GM21515 (cell line): Measurements from ENCODE around the gene AFAP1L2.

ENCODE experiments used
- ATAC-seq: cut with Tn5 transposase; IDR thresholded peaks from one replicate; pipeline ENCODE4 v1.9.1; 2021; ENCODE audit not compliant: unreplicated experiment

AFAP1L2 gene

GRCh38 chr10:114412907-114413797, 8.8 kb upstream of the AFAP1L2 start:
- ATAC-seq: no peak

- ATAC-seq: no peak
These were observed 4.7 kb upstream of the AFAP1L2 start for GRCh38 chr10:114408968-114409444.

DNA sequence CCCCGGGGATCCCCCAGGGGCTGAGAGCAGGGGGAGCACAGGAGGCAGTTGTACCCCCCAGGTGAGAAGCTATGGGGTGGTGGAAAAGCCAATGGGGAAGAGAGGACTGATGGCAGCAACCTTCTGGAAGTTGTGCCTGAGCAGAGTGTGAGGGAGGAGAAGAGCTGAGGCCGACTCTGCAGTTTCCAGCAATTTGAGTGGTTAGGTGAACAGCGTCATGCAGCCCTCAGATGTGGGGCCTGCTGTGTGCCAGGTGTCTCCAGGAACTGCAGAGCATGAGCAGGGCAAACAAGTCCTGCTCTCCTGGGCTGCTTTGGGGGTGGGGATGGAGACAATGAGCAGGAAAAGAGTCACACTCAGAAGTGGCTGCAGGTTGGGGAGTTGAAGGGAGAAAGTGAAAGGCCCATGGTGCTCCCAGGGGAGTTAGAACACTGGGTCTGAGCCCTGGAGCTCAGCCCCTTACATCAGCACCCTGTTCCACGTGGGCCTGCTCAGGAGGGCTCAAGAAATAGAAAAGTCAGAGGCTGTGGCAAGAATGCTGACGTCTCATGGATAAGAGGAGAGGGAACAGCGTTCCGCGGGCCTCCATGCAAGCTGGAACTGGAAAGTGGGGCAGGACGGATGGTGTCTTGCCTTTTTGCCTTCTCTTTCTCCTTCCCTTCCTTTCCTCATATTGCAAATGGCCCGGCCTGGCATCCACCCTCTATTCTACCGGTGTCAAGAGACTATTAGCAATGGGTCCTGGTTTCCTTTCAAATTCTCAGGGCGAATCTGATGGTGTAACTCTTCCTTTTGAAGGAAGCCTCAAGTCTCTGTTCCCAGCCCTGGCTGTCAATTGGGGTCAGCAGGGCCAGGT, 4.0 kb upstream of the AFAP1L2 start:
- no peak for ATAC-seq

DNA sequence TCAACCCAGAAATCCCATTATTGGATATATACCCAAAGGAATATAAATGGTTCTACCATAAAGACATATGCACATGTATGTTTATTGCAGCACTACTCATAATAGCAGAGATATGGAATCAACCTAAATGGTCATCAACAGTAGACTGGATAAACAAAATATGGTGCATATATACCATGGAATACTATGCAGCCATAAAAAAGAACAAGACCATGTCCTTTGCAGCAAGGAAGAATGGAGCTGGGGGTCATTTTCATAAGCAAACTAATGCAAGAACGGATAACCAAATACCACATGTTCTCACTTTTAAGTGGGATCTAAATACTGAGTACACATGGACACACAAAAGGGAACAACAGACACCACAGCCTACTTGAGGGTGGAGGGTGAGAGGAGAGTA, 2.2 kb upstream of the AFAP1L2 start:
- ATAC-seq: no peak

- ATAC-seq: no peak
These were observed 679 bp upstream of the AFAP1L2 start for GRCh38 chr10:114405011-114405350.

DNA sequence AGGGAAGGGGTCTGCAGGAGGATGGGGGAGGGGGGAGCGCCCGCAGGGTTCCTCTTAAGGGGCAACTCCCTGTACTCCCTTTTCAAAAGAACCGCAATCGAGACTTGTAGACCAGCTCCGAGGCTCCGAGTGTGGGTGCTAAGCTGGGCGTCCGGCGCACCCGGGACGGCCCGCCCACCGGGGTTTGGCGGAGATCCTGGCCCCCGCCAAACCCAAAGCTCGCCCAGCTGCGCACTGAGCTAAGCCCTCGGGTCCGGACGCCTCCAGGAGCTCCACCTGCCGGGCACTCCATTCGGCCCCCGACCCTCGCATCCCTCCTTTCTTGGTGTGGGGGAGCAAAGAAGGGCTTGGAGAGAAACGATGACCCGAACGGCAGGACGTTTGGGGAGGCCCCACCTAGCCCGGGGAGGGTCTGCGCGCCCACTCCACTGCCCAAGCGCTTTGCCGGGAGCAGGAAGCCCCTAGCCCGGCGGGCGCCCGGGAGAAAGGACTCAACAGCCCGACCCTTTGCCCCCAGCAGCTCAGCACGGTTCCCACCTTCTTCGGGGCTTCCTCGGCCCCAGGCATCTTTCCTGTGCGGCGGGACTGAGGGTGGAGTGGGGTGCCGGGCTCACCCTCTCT, 651 bp downstream of the AFAP1L2 start:
- ATAC-seq: no peak

DNA sequence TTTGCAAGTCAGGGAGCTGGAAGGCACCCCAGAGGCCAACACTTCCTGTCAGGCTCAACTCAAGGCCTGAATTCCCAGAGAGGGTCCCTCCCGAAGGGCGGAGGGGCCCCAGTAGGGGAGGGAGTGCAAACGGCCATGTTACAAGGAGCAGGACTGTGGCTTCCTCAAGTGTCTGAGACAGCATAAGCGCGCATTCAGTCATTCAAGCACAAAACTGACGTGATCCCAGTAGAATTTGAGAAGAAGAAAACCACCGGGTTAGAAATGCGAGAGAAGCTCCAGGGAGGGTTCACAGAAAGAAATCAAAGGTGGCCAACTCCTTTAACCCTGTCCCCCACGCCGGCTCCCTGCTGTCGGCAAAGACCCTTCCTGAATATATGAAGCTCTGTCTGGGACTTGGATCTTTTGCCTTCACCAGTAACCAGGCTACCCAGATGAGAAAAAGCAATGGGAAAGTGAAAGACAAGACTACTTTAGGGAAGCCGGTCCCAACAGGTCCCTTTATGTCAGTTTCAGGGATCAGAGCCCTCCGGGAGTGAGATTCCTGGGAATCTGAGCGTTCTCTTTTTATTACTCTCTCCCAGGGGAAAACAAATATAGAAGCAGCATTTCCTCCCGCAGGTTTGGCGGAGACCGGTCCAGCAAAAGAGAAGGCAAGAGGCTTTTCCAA, 1.3 kb downstream of the AFAP1L2 start:
- ATAC-seq: no peak

- no peak for ATAC-seq
These were observed 2.1 kb downstream of the AFAP1L2 start for GRCh38 chr10:114402233-114402632.

GRCh38 chr10:114401195-114401791, 3.0 kb downstream of the AFAP1L2 start:
- ATAC-seq: no peak

DNA sequence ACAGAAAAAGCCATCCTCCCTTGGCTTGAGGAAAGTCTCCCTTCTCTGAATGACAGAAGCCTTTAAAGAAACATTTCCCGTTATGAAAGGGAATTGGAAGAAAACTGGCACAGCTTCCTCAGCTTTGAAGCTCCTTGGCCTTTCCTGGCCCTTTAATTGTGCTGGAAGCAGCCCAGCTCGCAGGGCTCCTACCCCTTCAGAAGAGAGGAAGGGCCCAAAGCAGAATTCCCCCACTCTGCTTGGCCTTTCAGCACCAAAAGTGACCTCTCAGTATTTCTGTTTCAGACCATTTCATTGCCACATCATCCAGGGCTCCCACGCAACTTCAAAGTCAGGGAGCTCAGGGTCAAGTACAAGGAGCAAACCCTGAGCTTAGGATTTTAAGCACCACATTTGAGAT, 4.2 kb downstream of the AFAP1L2 start:
- no peak for ATAC-seq

- no peak for ATAC-seq
These were observed 4.7 kb downstream of the AFAP1L2 start for GRCh38 chr10:114399576-114399975.

DNA sequence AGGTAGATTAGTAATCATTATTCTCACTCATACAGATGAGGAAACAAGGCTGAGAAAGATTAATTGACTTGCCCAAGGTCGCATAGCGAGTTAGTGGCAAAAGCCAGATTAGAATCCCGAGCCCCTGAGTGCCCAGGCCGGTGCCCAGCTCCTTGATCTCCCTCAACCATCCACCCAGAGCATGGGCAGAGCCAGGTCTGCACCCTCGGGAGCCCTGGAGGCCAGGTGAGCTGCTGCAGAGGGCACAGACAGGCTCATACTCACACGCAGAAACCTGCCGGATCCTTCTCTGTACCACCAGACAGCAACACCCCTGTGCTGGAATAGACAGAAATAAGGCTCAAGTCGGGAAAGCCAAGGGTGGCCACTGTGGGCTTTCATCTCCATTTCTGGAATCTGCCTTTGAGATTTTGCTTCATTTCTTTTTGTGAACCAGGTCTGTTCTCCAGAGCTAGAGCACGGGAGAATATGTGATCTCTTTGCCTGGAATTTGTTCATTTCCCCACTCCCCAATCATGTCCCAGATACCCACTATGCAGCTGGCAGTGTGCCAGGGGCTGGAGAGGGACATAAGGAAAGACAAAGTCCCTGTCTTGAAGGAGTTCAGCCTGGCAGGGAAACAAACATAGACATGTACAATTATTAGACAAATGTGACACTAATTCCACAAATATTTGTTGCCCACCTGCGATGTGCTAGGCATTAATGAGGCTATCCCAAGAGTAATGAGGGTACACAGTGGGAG, 5.5 kb downstream of the AFAP1L2 start:
- ATAC-seq: no peak

DNA sequence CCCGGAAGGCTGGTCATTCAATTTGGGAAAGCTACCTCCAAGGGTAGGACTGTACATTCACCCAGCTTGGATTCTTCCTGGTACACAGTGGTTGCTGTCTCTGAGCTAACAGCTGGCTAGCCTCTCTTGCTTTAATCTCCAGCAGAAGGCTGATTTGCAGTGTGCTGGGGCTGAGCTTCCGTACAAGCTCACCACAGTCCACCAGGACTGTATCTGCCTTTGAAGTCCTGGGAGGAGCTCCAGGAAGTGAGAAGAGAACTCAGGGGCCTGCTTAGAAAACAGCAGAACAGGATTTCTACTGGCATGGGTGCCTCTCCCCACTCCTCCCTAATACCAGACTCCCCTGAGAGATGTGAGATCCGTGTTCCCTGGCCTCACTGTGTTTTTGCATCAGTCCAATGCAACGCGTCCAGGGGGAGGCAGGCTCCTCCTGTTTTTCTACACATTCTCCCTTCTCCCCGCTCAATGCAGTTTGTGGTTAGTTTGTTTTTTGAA, 6.6 kb downstream of the AFAP1L2 start:
- no peak for ATAC-seq

GRCh38 chr10:114396464-114396863, 7.8 kb downstream of the AFAP1L2 start:
- no peak for ATAC-seq

DNA sequence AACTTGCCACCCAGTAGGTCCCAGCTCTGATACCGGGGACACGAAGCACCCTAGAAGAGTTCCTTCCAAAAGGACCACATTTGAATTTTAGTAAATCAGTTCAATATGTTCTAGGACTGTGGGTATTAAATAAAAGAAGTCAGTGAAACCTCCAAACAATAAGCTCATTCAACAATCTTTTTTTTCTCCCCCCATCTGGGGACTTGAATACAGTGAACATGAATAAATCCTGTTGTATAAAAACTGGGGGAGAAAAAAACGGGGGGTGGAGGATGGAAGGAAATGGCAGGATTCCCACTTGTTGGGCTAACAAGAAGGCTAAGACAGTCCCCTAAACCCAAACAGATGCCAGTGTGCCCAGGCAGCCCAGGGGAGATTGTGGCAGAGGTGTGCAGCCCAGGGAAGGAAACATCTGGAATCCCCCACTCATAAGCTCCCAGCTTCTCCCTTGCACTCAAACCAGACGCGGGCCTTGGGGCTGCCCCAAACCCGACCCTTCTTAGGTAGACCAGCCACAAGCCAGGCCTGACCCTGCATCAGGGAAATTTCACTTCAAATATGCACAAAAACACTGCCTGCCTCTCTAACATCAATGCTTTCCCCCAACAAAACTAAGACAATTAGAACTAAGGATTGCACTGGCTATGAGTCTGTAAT, 8.8 kb downstream of the AFAP1L2 start:
- no peak for ATAC-seq

DNA sequence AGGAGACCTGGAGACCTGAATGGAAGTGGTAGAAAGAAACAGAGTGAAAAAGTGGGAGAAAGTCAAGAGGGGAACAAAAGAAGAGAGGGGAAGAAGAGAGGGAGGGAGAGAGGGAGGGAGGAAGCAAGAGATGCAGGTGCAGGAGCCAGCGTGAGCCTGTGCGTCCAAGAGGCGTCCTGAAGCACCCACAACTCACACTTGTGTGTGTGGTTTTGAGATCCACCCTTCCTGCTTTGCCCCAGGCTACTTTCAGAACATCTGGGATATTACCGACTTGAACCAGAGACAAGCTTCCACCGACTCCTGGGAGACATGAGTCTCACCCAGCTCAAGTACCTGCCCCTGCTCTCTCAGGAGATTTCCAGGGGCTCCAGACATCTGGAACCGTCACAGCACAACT, 9.8 kb downstream of the AFAP1L2 start:
- ATAC-seq: no peak

- no peak for ATAC-seq
These were observed 10.4 kb downstream of the AFAP1L2 start for GRCh38 chr10:114393886-114394285.

- no peak for ATAC-seq
These were observed 10.8 kb downstream of the AFAP1L2 start for GRCh38 chr10:114393482-114393881.

- no peak for ATAC-seq
These were observed 12.0 kb downstream of the AFAP1L2 start for GRCh38 chr10:114392112-114392835.
